OCI-LY1 (cell line): ENCODE data around the gene NEK5.

Experiments used
- CTCF ChIP-seq: fragments of 200-600 bp; sonication (generic), shearing (Covaris generic); IDR thresholded peaks from 2 replicates; pipeline ENCODE4 v1.5.1; 2017; ENCODE audit warnings: mild to moderate bottlenecking, antibody characterized with exemption, low read length, moderate library complexity, mixed read lengths
- EZH2 ChIP-seq: fragments of 200-600 bp; sonication (generic), shearing (Covaris generic); IDR thresholded peaks from 2 replicates; pipeline ENCODE4 v1.8.0; 2017; ENCODE audit warnings: borderline replicate concordance, mixed run types, mild to moderate bottlenecking, antibody characterized with exemption, low read length, moderate library complexity, mixed read lengths

GRCh38 chr13:51997186-51997585 is 131.7 kb downstream of the NEK5 start:
- TF ChIP-seq CTCF: no peak
- no peak for TF ChIP-seq EZH2
